Neural progenitor cell (in vitro differentiated cells): ENCODE measurements around the gene MUC12.
"Not testable (repeated sequence)": the region's sequence is repeated elsewhere in the genome, so short reads cannot be mapped to it uniquely, and the experiment has no call there.

Source experiments
- CTCF ChIP-seq: fragments of 200-600 bp; sonication (generic); IDR thresholded peaks from 2 replicates; pipeline ENCODE4 v1.5.1; 2017; ENCODE audit warnings: antibody characterized with exemption, mild to moderate bottlenecking
- EZH2 ChIP-seq: fragments of 200-600 bp; sonication (generic); IDR thresholded peaks from 2 replicates; pipeline ENCODE4 v1.6.1; 2017; ENCODE audit warnings: antibody characterized with exemption, mild to moderate bottlenecking, moderate library complexity
- EZH2phosphoT487 ChIP-seq: fragments of 200-600 bp; sonication (generic); IDR thresholded peaks from 2 replicates; pipeline ENCODE4 v1.6.1; 2017; ENCODE audit warnings: antibody characterized with exemption

- TF ChIP-seq CTCF, EZH2phosphoT487, EZH2: not testable (repeated sequence)
These were observed 71.9 kb downstream of the MUC12 start for GRCh38 chr7:101041283-101041682.
